ENCODE data around the gene CPLX1.

CPLX1 gene

DNA sequence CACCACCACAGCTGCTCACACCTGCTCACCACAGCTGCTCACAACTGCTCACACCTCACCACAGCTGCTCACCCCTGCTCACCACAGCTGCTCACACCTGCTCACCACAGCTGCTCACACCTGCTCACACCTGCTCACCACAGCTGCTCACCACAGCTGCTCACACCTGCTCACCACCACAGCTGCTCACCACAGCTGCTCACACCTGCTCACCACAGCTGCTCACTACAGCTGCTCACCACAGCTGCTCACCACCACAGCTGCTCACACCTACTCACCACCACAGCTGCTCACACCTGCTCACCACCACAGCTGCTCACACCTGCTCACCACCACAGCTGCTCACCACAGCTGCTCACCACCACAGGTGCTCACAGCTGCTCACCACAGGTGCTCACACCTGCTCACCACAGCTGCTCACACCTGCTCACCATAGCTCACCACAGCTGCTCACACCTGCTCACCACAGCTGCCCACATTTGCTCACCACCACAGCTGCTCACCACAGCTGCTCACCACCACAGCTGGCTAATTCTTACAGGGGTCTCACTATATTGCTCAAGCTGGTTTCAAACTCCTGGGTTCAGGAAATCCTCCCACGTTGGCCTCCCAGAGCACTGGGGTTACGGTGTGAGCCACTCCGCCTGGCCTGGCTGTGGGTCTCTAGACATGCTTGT lies 30.4 kb upstream of the CPLX1 start:
- no peak for DNase-seq

DNA sequence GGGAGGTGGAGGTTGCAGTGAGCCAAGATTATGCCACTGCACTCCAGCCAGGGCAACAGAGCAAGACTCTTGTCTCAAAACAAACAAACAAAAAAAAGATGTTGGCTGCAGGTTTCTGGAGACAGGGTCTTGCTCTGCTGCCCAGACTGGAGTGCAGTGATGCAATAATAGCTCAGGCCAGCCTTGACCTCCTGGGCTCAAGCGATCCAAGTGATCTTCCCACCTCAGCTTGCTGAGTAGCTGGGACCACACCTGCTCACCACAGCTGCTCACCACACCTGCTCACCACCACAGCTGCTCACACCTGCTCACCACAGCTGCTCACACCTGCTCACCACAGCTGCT lies 29.9 kb upstream of the CPLX1 start:
- no peak for DNase-seq

DNA sequence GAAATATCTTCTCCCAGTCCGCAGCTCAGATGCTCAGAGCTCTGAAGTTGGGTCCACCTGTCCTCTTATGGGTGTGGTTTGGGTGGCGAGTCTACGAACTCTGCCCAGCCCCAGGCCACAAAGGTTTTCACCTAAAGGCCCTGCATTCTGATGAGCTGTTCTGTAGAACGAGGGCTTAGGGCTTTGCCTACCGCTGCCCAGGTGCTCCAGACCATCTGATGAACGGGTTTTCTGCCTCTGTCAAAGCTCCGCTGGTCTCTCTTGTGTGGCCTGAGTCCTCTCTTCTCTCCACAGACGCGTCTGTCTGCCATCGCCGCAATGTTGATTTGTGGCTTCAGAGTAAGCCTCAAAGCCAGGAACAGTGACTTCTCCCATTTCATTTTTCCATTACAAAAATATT lies 28.4 kb upstream of the CPLX1 start:
- DNase-seq, result no peak

DNA sequence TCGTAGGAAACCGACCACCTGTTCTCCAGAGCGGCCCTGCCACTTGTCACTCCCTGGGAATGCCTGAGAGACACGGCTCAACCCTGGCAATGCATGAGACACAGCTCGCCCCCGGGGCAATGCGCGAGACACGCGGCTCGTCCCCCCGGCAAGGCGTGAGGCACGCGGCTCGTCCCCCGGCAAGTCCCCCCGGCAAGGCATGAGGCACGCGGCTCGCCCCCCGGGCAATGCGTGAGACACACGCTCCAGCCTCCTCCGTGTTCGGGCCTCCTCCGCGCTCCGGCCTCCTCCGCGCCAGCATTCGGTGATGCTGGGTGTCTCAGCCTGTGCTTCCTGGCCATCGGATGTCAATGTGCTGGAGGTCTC lies 27.5 kb upstream of the CPLX1 start:
- DNase-seq, result no peak

DNA sequence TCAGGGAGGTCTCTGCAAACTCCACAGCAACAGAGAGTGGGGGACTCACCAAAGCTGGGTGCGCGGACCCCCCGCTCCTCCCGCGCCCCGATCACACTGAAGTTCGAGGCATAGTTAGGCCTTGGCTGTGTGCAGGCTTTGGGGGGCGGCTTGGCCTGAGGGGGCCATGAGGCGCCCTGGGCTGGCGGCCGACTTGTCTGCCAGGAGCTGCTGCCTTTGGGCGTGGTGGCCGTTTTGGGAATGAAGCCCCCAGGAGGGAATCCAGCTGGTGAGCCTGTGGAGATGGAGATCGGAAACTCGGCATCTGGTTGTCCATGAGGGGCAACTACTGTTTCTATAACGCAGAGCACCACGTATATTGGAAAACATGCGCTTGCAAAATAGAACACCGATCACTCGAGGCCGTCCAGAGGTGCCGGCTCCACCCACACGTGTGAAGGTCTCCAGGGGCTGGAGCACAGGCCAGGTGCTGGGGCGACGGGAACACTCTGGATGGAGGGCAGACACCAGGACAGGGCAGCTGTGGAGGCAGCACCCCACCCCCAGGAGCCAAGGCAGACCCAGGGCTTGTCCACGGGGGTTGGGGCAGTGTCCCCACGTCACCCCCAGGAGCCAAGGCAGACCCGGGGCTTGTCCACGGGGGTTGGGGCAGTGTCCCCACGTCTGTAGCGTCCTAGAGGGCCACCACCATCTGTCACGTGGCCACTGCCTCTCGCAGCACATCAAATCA lies 25.9 kb upstream of the CPLX1 start:
- no peak for DNase-seq

DNA sequence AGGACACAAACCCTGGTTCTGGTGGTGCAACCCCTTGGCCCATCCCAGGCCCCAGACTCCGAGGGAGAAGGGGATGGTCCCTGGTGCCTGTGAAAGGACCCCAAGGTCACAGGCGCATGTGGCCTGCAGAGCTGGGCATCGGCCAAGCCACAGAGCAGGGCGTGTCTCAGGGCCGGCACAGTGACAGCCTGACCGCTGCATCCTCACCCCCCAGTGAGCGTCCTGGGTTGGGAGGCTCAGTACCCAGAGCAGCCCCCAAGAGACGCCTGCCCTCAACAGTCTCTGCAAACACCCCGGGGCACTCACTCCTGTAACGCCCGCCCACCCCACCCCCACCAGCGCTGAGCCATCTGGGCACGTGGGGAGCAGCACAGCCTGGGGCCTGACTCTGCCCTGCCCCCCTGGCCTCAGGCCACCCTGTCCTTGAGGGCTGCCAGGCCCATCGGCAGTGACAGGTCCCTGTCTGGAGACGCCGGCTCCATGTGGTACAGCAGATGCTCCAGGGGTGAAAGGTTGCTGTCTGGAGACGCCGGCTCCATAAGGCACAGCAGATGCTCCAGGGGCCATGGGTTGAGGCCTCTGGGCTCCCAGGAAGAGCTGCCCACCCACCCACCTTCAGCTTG lies 24.5 kb upstream of the CPLX1 start:
- no peak for DNase-seq

DNA sequence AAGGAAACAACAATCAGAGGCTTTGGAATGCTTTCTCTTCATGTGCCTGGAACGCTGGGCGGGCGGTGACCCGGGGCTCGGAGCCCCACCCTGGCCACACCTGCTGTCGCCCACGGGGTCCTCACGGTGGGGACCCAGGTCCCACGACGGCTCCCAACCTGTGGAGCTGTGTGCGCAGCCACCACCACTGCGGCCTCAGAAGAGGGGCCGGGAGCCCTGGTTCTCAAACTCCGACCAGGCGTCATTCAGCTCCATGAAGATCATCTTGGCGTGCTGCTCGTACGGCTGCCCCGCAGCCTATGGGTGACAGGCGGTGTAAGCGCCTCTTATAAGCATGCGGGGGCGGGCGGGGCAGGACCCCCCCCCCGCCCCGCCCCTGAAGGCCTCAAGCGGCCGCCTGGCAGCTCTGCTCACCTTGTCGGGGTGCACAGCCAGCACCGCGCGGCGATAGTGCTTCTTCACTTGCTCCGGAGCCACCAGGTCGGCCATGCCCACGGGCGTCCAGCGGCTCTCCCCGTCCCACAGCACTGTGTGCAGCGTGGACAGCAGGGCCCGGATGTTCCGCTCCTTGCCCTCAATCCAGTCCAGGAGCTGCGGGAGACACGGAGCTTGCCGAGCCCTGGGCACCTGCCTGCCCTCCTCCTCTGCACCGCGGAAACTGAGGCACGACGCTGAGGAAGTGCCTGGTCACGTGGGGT lies 23.7 kb upstream of the CPLX1 start:
- DNase-seq, result no peak

DNA sequence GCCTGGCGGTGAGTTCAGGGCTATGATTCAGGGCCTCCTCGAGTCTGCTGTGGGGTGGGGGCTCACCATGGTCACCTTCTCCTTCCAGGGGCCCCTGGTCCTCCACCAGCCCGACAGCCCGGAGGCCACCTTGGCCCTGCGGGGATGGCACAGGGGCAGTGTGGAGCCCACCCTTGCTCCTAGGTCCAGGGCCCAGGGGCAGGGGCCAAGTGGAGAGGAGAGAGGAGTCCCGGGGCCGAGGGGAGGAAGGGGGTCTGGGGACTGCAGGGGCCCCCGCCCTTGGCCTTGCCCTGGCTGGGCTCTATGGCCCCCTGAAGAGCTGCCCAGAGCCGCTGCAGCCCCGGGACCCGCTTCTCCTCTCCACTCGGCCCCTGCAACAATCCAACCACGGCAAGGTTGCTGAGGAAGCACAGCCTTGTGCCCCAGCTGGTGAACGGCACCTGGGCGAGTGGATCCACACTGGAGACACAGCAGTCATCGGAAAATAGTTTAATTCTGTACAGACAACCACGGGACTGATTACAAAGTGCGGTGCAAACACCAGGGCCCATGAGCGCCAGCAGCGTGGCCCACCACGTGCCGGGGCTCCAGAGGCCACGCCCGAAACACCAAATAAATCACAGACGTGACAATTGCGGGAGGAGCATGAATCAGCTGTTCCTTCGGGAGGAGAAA lies 23.0 kb upstream of the CPLX1 start:
- DNase-seq, result no peak

DNA sequence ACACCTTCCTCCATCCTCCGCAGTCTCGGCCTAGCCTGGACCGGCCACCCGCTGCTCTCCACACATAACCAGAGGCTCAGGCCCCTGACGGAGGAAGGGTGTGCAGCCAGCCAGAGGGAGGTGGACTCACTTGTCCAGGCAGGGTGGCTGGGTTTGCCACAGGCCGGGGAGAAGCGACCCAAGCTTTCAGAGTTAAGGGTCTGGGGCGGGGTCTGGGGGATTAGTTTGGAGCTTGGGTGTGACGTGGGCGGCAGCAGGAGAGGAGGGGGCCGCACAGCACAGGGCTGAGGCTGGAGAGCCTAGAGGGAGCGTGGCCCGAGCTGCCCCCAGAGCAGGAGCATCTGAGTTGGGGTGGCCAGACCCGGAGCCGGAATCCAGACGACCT lies 22.4 kb upstream of the CPLX1 start:
- no peak for DNase-seq

DNA sequence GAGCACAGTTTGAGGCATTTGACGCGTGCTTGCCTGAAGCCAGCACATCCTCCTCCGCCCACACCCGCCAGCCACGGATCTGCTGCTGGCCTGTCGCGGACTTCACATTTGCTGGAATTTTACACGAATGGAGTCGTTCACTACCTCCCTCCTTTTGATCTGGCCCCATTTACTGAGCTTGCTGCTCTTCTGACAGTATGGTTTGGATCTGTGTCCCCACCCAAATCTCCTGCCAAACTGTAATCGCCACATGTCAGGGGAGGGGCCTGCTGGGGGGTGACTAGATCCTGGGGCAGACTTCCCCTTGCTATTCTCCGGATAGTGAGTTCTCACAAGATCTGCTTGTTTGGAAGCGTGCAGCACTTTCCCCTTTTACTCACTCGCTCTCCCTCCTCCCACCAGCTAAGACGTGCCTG lies 19.9 kb upstream of the CPLX1 start:
- DNase-seq, result peak in 17 of 58 donors; percentile 15 to 63 (median 28)

DNA sequence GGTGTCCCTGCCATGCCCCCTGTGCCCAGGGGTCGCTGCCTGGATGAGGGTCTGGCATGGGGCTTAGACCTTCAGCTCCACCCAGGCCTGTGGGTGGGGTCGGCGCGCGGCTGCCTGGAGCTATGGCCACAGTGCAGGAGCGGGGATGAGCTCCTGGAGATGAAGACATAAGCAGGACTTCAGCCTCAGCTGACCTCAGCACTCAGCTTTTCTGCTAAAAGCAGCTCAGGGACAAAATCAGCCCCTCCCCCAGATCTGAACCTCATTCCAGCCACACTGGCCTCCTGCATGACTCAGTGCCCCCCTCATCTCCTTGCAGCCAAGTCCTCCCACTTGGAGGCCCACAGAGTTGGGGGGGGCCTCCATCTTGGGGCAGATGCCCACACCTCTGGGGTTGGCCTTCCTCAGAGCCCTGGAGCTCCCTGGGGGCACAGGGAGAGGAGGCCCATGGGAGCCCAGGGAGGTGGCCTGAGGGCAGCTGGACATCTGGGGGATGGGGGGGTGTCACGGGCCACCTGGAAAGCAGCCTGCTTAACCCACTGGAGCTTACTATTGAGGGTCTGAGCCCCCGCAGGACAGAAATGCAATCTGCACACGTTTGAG lies 19.4 kb upstream of the CPLX1 start:
- no peak for DNase-seq

DNA sequence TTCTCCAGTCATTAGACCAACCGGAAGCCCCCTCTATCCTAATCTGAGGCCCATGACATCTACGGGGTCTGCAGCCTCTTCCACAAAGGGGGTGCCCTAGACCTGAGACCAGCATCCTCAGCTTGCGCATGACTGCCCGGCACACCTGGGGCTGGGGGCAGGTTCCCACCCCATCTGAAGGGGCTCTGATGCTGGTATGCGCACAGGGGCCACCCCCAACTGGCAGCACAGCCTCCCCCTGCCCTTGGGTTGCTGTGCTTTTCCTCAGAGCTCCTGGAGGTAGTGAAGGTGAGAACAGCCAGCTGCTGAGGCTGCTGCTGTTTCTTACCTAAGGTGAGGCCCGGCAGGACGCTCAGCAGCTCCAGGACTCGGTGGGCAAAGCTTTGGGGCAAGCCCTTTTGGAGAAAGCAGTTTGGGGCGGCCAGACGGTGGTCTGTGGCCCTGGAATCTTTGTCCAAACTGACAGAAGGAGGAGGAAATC lies 18.9 kb upstream of the CPLX1 start:
- no peak for DNase-seq

DNA sequence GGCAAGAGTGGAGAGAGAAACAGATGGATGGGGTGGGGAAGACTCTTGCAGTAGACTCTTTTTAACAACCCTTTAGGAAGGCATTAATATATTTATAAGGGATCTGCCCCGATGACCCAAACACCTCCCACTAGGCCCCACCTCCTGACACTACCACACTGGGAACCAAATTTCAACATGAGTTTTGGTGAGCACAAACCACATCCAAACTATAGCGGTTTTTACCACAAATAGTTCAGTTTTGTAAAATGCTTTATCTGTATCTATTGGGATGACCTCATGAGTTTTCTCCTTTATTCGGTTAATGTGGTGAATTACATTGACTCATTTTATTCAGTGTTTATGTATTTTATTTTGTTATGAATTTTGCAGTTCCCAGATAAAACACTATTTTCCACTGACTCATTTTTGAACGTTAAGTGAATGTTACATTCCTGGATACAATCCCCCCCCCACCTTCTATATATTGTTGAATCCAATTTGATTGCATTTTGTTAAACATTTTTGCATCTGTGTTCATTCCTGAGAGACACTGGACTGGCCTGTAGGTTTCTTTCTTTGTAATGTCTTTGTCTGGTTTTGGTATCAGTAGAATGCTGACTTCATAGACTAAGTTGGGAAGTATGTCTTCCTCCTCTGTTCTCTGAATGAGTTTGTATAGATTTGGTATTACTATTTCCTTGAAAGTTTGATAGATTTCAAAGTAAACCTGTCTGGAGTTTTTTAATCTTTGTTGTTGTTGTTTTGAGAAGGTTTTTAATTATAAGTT lies 13.9 kb upstream of the CPLX1 start:
- no peak for DNase-seq

DNA sequence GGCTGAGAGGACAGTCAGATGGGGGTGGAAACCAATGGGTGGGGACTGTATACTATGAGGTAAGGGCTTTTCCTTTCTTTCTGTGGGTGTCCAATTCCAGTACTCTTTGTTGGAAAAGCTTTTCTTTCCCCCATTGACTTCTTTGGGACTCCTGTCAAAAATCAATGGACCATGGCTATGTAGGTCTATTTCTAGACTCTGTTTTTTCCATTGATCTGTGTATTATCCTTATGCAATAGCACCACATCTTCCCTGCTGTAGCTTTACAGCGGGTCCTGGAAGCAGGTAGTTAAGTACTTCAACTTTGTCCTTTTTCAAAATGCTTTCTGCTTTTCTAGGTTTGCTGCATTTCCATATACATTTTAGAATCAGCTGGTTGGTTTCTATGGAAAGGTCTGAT lies 11.8 kb upstream of the CPLX1 start:
- DNase-seq, result no peak

DNA sequence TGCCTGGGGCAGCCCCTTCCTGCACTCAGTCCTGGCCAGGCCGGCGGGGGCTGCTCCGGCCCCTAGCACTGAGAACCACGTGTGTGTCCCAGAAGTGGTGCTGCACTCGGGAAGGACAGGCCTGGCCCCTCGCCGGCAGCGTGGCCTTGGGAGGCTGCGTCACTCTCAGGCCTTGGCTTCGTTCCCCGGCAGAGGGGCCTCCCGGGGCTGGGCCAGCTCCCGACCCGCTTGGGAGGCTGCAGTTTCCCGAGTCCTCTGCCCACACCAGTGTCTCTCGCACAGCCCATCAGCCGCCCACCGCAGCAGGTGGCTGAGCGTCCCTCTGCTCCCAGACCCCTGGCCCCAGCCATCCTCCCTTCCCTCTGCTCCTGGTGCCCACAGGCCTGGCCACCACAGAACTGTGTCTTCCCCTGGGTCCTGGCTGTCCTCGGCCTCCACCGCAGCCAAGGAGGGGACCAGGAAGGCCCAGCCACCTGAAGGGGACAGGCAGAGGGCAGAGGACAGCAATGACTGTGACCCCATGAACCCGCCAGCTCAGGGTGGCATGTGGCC lies 10.9 kb upstream of the CPLX1 start:
- peak in 10 of 58 donors; percentile 14 to 35 (median 22) for DNase-seq

DNA sequence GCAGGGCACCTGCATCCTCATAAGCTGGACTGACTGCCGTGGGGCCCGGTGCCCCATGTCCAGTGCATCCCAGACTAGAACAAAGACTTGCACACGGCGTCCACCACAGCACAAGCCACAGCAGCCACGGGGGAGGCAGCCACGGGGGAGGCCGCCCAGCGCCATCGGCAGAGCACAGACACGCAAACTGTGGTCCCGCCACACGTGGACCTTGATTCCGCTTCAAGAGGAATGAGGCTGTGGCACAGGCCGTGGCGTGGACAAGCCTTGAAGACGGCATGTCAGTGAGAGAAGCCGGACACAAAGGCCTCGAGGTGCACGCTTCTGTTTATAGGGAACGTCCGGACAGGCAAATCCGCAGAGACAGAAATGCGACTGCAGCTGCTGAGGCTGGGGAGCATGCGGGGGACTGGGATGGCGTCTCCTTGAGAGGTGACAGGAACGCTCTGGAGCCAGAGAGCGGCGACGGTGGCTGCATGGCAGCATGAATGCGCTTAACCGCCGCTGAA lies 10.1 kb upstream of the CPLX1 start:
- DNase-seq, result no peak

DNA sequence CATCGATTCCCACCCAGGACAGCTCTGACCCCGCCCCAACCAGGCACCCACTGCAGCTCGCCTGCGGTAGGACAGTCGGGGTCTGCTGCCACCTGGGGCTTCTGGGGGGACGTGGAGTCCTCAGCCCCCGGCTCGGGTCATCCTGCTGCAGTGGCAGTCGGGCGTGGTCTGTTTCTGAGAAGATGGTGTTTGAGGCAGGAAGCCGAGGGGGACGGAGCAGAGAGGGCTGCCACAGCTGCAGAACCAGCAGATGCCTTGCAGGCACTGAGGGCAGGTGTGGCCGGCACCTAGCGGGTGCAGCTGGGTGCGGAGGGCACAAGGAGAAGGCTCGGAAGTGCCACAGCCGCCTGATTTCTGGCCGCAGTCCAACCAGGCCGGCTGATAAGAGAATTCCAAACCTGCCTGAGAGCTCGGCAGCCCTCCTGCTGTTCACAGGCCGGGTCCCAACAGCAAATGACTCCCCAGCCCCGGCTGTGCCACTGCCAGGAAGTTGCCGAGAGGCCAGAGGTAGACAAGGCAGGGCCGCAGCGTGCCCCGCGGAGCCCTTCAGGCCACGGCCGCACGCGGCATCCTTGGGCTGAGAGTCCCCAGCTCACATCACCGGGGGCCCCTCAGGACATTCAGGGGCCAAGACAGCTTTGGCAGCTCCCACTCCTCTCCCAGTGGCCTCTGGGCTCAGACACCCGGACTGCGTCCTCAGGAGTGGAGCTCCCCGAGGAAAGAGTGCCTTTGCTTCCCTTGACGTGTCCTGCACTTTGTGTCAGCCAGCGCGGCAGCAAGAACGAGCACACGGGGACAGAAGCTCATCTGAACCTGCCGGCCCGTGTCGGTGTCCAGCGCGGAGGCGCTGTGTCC lies 9.4 kb upstream of the CPLX1 start:
- no peak for DNase-seq

DNA sequence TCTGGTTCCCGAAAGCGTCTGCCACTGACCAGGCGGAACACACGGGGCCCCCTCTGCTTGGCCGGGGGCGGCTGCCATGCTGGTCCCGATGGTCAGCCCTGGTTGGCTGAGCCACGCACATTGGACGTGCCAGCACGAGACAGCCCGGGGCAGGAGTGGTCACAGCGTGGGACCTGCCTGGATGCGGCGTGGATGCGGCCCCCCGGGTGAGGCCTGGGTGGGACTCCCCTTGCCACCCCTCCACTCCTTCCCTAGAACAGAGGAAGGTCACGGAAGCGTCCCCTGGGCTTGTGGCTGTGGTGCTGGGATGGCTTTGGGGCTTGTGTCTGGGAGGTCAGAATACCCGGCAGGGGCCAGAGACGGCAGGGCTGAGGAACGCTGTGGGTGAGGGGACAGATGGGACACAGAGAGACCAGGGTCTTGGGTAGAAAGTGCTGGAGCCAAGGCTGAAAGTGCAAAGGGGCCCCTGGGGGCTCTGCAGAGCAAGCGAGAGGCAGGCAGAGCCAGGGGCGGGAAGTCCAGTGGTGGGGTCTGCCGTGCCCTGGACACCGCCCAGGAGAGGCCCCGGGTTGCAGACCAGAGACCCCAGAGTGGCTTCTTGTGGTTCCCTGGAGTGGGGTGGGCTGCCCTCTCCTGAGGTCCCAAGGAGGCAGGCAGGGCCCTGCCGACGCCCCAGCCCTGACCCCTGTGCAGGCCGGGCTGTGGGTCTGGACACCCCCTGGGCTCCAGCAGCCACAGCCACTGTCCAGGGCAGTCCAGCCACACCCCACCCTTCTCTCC lies 8.6 kb upstream of the CPLX1 start:
- no peak for DNase-seq

Data from anterior cingulate cortex (tissue), 58 donors.